Measurements from ENCODE around the gene CWC27.

- TF ChIP-seq CENPBD1 (CRISPR knock-in tag; IDR thresholded peaks at IDR 0.05; ENCODE audit: borderline replicate concordance, low read depth) (no peak), RFX5 (IDR thresholded peaks at IDR 0.05; ENCODE audit: low read depth, low read length) (no peak), AHDC1 (CRISPR knock-in tag; IDR thresholded peaks at IDR 0.05; ENCODE audit: borderline replicate concordance) (no peak), SETDB1 (CRISPR knock-in tag; IDR thresholded peaks at IDR 0.05; ENCODE audit: borderline replicate concordance) (no peak), HCFC1 (IDR thresholded peaks at IDR 0.05; ENCODE audit: low read depth, low read length) (no peak), ATF1 (CRISPR knock-in tag; IDR thresholded peaks at IDR 0.05) (no peak), GPN1 (CRISPR knock-in tag; IDR thresholded peaks at IDR 0.05; ENCODE audit: borderline replicate concordance) (no peak), ZNF280D (CRISPR knock-in tag; IDR thresholded peaks at IDR 0.05) (no peak), CHD4 (IDR thresholded peaks at IDR 0.05; ENCODE audit: borderline replicate concordance, low read length) (no peak), FOSL2 (CRISPR knock-in tag; IDR thresholded peaks at IDR 0.05) (no peak), SUZ12 (IDR thresholded peaks at IDR 0.05; ENCODE audit: low read depth, low read length) (no peak)
- TF ChIP-seq, protein P1, sequence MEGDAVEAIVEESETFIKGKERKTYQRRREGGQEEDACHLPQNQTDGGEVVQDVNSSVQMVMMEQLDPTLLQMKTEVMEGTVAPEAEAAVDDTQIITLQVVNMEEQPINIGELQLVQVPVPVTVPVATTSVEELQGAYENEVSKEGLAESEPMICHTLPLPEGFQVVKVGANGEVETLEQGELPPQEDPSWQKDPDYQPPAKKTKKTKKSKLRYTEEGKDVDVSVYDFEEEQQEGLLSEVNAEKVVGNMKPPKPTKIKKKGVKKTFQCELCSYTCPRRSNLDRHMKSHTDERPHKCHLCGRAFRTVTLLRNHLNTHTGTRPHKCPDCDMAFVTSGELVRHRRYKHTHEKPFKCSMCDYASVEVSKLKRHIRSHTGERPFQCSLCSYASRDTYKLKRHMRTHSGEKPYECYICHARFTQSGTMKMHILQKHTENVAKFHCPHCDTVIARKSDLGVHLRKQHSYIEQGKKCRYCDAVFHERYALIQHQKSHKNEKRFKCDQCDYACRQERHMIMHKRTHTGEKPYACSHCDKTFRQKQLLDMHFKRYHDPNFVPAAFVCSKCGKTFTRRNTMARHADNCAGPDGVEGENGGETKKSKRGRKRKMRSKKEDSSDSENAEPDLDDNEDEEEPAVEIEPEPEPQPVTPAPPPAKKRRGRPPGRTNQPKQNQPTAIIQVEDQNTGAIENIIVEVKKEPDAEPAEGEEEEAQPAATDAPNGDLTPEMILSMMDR (CRISPR knock-in tag; IDR thresholded peaks at IDR 0.05) = no peak
- TF ChIP-seq, protein P2, sequence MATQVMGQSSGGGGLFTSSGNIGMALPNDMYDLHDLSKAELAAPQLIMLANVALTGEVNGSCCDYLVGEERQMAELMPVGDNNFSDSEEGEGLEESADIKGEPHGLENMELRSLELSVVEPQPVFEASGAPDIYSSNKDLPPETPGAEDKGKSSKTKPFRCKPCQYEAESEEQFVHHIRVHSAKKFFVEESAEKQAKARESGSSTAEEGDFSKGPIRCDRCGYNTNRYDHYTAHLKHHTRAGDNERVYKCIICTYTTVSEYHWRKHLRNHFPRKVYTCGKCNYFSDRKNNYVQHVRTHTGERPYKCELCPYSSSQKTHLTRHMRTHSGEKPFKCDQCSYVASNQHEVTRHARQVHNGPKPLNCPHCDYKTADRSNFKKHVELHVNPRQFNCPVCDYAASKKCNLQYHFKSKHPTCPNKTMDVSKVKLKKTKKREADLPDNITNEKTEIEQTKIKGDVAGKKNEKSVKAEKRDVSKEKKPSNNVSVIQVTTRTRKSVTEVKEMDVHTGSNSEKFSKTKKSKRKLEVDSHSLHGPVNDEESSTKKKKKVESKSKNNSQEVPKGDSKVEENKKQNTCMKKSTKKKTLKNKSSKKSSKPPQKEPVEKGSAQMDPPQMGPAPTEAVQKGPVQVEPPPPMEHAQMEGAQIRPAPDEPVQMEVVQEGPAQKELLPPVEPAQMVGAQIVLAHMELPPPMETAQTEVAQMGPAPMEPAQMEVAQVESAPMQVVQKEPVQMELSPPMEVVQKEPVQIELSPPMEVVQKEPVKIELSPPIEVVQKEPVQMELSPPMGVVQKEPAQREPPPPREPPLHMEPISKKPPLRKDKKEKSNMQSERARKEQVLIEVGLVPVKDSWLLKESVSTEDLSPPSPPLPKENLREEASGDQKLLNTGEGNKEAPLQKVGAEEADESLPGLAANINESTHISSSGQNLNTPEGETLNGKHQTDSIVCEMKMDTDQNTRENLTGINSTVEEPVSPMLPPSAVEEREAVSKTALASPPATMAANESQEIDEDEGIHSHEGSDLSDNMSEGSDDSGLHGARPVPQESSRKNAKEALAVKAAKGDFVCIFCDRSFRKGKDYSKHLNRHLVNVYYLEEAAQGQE (IDR thresholded peaks at IDR 0.05; ENCODE audit: borderline replicate concordance in 1 of 2, low read depth in 1 of 2, low read length in 2 of 2) = no peak
Observed at GRCh38 chr5:65020492-65020891, 251.8 kb downstream of the CWC27 start.
